RWPE1 (cell line): ENCODE results near the gene RBMX2.
"Not testable (repeated sequence)": the region's sequence is repeated elsewhere in the genome, so short reads cannot be mapped to it uniquely, and the experiment has no call there.

ENCODE experiments used
- CTCF ChIA-PET: fragments of 350-600 bp; sonication (Branson Sonifier 250); formaldehyde crosslinking; extraction: SDS; loops from one replicate; lab custom pipeline; 2021; lab: Yijun Ruan, JAX
- POLR2A ChIA-PET: fragments of 400-600 bp; formaldehyde crosslinking; extraction: SDS; loops from one replicate; lab custom pipeline; 2020; ENCODE audit warnings: antibody characterized with exemption; ENCODE audit not compliant: low non-redundant PET; lab: Yijun Ruan, JAX
- DNase-seq: peaks from one replicate; pipeline ENCODE4 v3.0.0; 2012; ENCODE audit warnings: low spot score
- H3K27ac ChIP-seq: fragments of 450-650 bp; 2 replicates; pipeline ENCODE4 v1.5.1; 2017
- CTCF ChIP-seq: fragments of 450-650 bp; conservative IDR thresholded peaks from 2 replicates; pipeline ENCODE4 v1.5.1; 2017; ENCODE audit warnings: low read depth, mild to moderate bottlenecking

RBMX2 gene

GRCh38 chrX:130401415-130402207 is at the start of gene RBMX2:
TSS of gene RBMX2 (plus strand) at chrX:130401987. CDS start at chrX:130402033, 46 bp downstream.
- peak within 1 kb of the TSS; percentile 56 for H3K27ac ChIP-seq
- DNase-seq: peak; percentile 89
- POLR2A ChIA-PET: no interaction called here
- CTCF ChIA-PET: interaction anchor here (0.6 to 0.7 kb wide), 3 partner anchors 140 to 1504 kb away, joined by 3 to 4 read pairs (median 3); no protein-coding TSS in a partner anchor
- no peak for TF ChIP-seq CTCF

GRCh38 chrX:130352050-130352449 is 49.7 kb upstream of the RBMX2 start:
- POLR2A ChIA-PET, DNase-seq, H3K27ac ChIP-seq: not testable (repeated sequence)
- CTCF ChIA-PET: interaction anchor here (0.7 kb wide), 1 partner anchor 565 kb away, joined by 3 read pairs; no protein-coding TSS in a partner anchor

- POLR2A ChIA-PET: no interaction called here
- TF ChIP-seq CTCF: no peak
- no peak for DNase-seq
- H3K27ac ChIP-seq: no peak overlapping the region
- CTCF ChIA-PET: no interaction called here
These were observed 25.7 kb upstream of the RBMX2 start for GRCh38 chrX:130376077-130376476.

GRCh38 chrX:130378024-130378669 is 23.6 kb upstream of the RBMX2 start:
- TF ChIP-seq CTCF: no peak
- no peak for DNase-seq
- H3K27ac ChIP-seq: no peak overlapping the region
- CTCF ChIA-PET: no interaction called here
- POLR2A ChIA-PET: no interaction called here

GRCh38 chrX:130385520-130385919 is 16.3 kb upstream of the RBMX2 start, which contains the start of gene GPR119:
TSS of gene GPR119 (minus strand) at chrX:130385674. CDS start at chrX:130385447, 227 bp downstream.
- CTCF ChIA-PET: no interaction called here

GRCh38 chrX:130386408-130386808 is 15.4 kb upstream of the RBMX2 start:
- CTCF ChIA-PET: no interaction called here
- no peak overlapping the region for H3K27ac ChIP-seq
- no peak for DNase-seq
- POLR2A ChIA-PET: no interaction called here
- TF ChIP-seq CTCF: no peak

More at GRCh38 chrX:130385520-130385919, 16.3 kb upstream of the RBMX2 start, which contains the start of gene GPR119:
- no peak for TF ChIP-seq CTCF
- POLR2A ChIA-PET: no interaction called here
- no peak within 1 kb of the TSS for H3K27ac ChIP-seq
- no peak for DNase-seq
